GM18502 (cell line): ENCODE measurements around the gene TMEFF2.

Source experiments
- ATAC-seq: cut with Tn5 transposase; IDR thresholded peaks from one replicate; pipeline ENCODE4 v1.9.1; 2021; ENCODE audit warnings: mild to moderate bottlenecking; ENCODE audit not compliant: unreplicated experiment, poor library complexity

The TMEFF2 gene

DNA sequence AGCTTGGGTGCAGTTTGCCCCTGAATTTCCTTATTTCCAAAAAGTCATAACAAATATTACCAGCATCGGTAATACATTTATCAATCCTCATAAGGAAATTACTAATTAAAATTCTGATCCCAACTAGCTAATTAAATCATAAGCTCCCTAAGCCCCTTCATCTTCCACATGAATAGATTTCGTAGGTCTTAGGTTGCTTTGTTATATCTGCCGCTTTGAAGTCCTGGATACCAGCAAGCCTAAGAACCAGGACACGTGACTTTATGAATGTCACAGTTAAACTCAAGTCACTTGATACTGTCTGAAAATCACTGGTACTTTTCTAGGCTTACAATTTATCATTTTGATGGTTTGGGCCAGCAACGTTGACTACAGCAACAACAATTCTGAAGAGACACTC is 213.0 kb downstream of the TMEFF2 start:
- no peak for ATAC-seq

DNA sequence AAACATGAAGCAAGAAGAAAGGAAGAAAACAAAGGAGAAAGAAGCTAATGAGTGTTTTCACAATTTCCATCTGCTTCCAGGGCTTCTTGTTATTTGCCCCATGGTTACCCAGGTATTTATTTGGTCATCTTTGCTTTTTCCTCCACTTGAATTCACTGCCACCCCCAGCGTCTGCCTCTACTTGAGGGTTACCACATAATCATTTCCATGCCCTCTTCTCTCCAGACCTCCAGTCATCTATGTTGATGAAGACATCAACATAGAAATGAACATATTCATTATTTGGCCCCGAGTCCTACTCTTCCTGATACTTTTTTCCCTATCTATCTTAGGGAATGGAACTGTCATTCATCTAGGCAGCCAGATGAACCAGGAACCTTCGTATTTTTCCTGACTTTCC is 214.2 kb downstream of the TMEFF2 start:
- no peak for ATAC-seq

DNA sequence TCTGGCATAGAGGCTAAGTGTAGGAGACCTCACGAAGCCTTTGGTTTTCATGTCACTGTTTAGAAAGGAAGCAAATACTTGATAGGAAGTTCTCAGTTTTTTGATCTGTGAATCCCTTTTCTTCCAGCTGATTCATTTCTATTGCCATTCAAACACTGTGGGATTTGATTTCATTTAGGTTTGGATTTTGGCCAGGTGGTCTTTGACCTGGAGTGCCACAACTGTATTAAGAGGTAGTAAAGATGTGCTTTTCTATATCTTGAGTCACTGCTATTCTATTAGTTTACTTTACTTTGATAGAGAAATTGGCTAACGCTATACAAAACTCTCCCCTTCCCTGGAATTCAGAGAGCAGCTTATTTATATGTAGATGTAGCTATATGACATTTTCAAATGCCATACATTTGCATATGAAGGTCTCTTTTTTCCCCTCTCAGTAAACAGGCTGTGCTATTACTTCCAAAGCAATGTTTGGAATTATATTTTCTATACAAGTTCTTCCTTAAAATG is 215.5 kb downstream of the TMEFF2 start:
- no peak for ATAC-seq

DNA sequence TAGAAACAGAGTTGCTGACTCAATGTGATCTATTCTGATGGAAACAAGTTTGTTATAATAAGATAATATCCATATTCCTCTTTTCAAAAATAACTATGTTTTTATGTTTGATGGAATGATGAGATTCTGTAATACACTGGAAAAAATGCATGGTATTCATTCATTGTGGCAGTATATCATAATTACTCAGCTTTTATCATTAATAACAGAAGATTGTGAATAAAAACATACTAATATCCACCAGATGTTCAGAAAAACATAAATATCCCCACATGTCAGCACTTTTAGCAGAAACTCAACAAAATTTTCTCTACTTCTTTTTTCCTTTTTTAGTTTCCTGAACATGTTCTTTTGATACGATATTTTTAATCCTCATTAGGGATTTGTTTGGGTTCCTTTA is 217.0 kb downstream of the TMEFF2 start:
- no peak for ATAC-seq

DNA sequence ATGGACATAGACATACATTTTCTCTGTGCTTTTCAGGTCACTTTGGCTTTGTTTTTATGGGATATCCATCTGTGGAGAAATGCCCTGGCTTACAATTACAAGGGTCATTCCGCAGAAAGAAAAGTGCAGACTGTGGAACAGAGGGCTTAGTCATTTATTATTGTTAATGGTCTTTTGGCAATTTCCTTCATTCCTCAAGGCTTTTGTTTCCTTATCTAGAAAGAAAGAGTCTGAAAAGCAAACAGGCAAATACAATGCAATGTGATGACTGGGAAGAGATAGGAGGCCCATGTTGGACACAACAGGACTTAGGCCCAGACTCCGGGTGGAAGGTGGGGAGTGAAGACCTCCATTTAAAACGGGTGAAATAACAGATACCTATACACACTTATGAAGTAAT is 218.3 kb downstream of the TMEFF2 start:
- ATAC-seq, result no peak

DNA sequence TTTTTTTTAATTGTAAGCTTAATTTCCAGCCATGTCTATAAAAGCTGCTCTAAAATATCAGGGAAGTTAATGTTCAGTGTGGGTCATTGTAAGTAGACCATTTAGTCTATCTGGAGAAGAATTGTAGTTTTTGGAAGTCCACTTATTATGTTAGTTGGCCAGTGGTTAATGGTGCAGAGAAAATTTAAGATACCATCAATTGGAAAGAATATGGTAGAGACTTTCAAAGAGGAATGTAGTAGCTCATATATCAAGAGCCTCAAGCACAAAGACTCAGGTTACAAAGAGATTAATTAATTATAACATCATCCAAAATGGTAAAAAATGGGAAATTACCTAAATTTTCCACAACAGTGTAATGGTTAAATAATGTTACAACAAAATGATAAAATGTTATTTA is 220.1 kb downstream of the TMEFF2 start:
- no peak for ATAC-seq

DNA sequence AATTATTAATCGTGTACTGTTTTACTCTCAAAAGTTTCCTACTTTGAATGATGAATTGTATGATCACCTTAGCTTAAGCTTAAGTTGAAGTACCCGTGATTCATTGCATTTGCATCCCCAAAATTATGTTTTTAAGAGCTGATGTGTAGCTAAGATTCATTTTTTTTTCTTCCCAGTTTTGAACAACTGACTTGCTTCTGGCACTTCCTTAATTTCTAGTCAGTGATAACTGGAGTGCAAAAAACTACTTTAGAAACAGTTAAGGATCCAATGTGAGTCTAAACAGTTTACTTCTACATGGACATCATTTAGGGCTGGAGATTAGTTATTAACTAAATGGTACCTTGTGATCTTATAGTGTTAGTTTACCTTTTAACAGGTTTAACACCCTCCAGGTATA is 223.9 kb downstream of the TMEFF2 start:
- ATAC-seq, result no peak

DNA sequence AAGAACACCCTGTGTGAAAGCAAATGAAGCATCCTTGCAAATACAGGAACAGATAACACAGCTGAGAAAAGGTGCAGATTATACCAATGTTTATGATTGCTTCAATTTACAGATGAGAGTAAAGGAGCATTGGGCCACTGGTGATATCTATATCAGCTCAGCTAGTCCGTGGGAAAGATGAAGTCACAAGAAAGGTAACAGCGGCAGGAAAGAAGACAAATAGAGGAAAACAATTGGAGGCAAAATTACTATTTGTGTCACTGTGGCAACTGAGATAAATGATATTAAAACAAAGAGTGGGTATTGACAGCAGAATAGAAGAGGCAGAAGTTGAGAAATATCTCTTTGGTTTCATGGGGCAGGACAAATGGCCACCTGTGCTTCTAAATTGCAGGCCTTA is 226.6 kb downstream of the TMEFF2 start:
- ATAC-seq, result no peak

DNA sequence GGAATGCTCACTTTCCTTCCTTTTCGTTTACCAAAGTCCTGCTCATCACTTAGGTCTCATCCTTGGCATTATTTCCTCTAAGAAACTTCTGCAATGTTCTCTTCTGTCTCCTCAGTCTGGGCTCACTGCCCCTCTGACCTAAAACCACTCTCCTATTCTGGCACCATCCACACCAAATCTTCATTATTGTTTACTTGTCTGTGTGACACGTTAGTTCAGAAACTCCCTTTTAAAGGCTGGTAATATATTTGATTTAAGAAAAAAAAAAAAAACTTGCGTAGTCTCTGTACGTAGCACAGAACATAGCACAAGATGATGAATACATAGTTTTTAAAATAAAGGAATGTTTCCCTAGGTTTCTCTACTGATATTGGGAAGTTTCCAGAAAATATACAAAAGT is 229.0 kb downstream of the TMEFF2 start:
- no peak for ATAC-seq

DNA sequence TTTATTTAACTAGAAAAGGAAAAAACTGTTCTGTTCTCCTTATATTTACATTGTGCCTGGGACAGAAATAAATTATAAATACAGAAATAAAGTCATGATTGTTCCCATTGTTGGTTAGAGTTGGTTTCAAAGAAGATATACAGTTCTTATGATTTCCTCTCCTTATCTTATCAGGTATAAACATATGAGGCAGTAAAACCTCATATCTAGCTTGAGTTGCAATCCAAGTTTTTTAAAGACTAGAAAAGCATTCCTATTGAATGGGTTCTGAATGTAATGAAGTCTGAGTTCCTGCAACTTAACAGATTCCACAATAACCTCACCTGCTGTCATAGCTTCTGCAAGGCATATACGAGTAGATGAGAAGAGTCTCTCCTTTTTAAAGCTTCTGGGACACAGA is 233.2 kb downstream of the TMEFF2 start:
- no peak for ATAC-seq

DNA sequence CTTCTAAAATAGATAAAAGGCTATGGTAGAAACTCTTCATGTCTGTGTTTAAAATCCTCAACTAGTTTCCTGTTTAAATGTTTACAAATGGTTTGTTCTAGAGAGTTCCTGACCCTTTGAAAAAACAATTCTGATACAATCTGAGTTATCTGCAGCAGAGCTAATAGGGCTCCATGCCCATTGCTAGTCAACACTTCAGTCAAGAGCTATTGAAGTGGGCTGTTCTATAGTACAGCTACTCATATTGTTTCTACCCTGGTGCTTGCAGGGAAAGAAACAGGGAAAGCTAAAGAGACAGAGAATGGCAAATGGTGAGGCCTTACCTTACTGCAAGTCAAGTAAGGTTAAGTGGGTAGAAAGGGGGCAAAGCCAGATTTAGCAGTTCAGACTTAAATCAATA is 235.5 kb downstream of the TMEFF2 start:
- no peak for ATAC-seq

DNA sequence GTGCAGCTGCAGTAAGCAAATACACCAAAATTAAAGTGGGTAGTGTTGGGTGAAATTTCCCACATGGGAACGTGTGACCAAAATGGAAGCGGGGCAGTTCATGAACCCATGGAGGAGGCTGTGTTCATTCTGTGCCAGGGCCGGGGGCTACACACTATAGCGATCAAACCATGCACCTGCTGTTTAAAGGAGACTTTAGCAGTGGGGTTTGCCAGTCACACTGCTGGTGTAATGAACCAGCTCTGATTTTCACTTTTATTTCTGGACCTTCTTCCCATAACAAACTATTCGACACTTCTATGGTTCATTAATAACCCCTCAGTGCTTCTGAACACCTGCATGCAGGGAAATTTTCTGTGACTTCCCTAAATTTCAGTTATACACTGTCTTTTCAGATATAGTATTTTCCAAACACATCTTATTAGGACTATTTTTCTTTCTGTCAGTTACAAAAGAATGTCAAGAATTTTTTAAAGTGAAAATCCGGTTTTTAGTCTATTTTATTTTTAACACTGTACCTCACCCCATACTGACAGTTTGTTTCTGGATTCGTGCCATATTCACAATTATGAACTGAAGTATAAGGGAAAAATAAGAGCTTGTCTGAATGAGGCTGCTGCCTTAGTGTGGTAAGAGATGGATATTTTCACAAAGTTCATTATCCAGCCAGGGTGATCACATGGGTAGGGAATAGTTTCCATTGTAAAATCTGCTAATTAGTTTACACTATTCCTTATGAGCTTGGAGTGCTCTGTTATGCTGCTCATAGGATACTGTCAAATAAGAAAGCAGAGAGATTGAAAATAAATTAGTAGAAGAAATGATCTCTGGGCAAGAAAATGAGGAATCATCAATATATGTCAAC is 236.5 kb downstream of the TMEFF2 start:
- ATAC-seq, result no peak

DNA sequence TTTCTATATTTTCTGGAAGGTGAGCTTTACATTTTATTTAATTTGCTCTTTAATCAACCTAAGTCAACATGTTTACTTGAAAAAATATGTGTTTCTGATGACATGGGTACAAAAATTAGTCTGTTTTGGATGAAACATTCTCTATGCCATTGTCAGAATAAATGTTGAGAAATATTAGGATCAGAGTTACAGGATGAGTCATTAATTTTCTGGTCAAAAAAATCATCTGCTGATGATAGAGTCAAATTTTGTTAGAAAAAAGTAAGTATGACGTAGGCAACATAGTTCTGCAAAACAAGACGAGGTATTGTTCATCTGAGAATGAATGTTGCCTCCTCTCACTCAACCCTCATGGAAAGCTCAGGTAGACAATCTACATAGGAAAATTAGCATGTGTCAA is 240.3 kb downstream of the TMEFF2 start:
- ATAC-seq, result no peak

DNA sequence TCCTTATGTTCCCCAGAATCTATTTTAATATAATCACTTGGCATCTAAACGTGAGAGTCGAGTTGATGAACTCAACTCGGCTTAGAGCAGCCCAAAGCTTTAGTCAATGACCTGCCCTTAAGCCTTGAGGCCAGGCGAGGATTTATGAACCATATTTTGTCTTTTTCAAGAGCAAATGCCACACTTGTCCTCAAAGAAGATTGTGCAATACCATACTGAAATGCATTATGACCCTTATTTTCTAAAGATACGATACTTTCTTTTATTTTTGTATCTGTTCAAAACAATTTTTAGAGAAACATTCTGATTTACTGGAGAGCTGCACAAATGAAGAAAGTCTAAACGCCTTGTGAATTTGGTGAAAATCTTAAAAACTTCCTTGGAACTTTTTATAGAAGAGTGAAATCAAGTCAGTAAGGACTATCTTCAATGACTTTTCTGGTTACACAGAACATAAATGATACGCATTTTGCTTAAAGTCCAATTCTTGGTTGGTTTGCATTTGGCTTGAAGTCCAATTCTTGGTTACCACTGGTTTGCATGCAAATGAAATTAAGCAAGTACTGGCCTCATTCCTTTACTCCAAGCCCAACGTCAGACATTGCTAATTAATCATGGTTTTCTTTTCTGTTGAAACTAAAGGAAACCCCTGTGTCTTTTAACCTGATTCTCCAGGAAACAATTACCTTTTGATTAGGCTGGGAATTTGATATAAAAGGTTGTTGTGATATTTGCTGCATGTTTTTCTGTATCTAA is 242.0 kb downstream of the TMEFF2 start:
- ATAC-seq, result no peak

DNA sequence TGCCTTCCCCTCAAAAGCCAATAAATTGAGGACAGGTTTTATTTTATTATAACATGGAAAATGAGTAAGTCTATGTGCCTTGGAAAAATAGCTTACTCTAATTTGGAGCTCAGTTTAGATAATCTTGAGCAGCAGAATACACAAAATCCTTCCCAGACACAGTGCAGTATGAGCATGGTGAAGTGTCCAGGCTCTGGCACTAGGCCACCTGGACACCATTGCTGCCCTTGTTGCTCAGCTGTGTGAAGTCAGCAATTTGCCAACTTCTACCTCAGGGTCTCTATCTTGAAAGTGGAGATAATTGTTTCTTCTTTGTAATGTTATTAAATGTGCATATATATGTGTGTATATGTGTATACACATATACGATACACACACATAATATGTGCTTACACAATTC is 242.9 kb downstream of the TMEFF2 start:
- ATAC-seq, result no peak

DNA sequence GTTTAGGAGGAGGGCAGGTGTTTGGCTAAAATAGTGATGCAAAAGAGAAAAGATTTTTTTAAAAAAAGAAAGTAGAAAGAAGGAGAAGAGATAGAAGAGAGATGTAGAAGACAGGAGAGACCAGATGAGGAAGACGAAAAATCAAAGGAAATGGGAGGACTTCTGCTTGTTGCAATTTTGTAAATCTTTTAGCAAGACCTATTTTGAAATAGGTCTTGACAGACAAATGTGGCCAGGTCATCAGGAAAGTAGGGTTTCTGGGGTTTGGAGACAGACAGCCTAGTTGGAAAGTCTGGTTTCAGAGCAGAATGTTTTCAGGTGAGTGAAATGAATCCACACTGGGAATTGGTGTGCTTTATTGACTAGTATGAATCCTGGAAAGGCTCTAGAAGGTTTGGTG is 243.4 kb downstream of the TMEFF2 start:
- no peak for ATAC-seq

DNA sequence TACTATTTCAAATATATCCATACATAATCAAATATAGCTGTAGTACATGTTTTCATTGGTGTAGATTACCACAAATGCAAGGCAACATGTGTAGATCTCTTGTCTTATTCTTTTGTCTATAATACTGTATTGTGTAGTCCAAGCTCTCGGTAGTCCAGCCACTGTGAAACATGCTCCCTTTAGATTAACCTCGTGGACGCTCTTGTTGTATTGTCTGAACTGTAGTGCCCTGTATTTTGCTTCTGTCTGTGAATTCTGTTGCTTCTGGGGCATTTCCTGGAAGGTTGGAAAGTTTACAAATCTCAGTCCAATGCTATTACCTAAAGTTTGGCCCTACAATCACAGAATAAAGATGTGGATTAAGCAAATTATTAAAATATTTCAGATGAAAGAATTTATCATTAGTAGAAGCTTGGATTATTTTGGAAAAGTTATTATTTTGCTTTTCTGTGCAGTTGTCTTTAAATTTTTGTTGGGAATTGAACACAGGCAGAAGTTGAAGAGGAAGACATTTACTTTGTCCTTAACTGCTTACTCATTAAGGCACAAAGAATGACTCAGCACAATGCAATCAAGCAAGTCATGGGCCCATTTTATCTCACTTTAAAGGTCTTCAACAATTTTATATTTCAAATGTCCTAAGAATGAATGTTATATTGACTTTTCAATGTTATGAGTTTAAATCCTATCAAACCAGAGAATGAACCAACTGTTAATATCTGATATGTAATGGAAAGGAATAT is 244.4 kb downstream of the TMEFF2 start:
- peak; percentile 67 for ATAC-seq

DNA sequence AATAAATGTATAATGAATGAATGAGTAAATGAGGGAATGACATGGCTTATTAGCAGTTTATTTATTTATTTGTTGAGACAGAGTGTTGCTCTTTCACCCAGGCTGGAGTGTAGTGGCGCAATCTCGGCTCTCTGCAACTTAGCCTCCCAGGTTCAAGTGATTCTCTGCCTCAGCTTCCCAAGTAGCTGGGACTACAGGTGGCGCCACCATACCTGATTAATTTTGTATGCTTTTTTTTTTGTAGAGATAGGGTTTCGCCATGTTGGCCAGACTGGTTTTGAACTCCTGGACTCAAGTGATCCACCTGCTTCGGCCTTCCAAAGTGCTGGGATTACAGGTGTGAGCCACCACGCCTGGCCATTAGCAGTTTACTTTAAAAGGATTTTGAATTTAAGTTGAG is 247.5 kb downstream of the TMEFF2 start:
- no peak for ATAC-seq

DNA sequence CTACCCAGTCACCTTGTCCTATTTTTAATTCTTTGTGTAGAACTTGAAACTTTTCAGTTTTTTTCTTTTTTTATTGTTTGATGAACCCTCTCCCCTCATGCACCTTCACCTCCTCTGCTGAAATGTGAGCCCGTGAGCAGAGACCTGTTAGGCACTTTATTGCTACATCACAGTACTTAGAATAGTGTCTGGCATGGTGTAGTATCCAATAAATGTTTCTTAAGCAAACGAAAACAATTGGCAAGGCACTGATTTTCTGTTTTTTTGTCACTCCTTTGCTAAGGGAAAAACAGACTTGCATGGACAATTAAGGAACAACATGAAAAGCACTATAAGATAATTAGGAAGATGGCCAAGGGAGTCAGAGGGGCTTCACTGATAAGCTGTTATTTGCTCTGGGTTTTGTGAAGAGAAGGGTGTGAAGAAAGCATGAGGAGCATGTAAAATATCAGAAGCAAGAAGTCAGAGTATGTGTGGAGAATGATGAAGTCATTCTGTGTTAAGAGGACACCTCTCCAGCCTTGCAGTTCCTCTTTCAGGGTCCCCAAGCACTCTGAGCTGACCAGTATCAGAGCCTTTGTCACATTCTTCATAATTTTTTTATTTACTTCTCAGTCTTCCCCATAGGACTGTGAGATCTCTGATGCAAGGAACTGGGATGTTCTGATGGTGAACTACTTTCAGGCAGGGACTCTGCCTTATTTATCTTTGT is 248.1 kb downstream of the TMEFF2 start:
- ATAC-seq, result no peak

DNA sequence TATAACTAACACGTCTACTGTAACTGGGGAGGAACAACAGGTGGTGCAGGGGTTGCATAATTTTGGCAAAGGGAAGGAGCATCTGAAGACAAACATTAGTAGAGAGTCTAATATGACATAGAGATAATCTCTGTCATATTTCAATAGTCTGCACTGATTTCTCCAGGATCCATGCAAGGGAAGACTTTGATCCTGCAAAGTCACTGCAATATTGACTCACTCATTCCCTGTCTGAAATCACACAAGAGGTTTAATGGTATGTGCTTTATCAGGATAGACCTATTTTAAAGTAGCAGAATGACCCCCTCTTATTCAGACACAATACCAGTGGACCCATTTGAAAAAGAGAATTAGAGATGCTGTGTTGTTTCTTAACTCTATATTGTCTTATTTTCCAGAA is 249.1 kb downstream of the TMEFF2 start:
- ATAC-seq, result no peak
